Activated naive CD4-positive, alpha-beta T cell treated with anti-CD3 and anti-CD28 coated beads, Interleukin-2, amount 50 U/mL, for 72 hours (primary cell): ENCODE results near the gene ST6GALNAC2. TPM values are rescaled to one million over a fixed set of nuclear protein-coding genes. Genes with fewer than 3 reads are reported as not detected.
"Not testable (repeated sequence)": the region's sequence is repeated elsewhere in the genome, so short reads cannot be mapped to it uniquely, and the experiment has no call there.

Source experiments
- ATAC-seq, 2 donors: fragments of 150-1000 bp; cut with Tn5 transposase; 2 replicates each; pipeline ENCODE4 v1.10.0; 2021; ENCODE audit warnings: mild to moderate bottlenecking in 2 of 2, moderate library complexity in 2 of 2
- DNase-seq, 2 donors: peaks; one replicate each; pipeline ENCODE4 v3.0.0; 2021 to 2022; ENCODE audit warnings: low spot score in 2 of 2
- H3K27ac Mint-ChIP-seq, 2 donors: one replicate each; pipeline ENCODE4 v1.8.0; 2022; ENCODE audit warnings: mild to moderate bottlenecking in 2 of 2, mixed read lengths in 2 of 2
- H3K36me3 Mint-ChIP-seq, 2 donors: one replicate each; pipeline ENCODE4 v1.8.0; 2022; ENCODE audit warnings: mixed read lengths in 2 of 2
- H3K9me3 Mint-ChIP-seq, 2 donors: one replicate each; pipeline ENCODE4 v1.8.0; 2022; ENCODE audit warnings: mixed read lengths in 2 of 2
- total RNA-seq, 2 donors: library from RNA; stranded (reverse); gene quantifications; one replicate each; pipeline ENCODE4 v1.2.3, GENCODE V29; 2022

The ST6GALNAC2 gene
- not detected for total RNA-seq

GRCh38 chr17:76585649-76586593 is at the start of gene ST6GALNAC2:
TSS of gene ST6GALNAC2 (minus strand) at chr17:76585860. CDS start at chr17:76585808, 52 bp downstream.
- no peak within 1 kb of the TSS for H3K27ac Mint-ChIP-seq
- peaks cover 0 to 20% of the 10 kb centered on the region in 2 donors for H3K36me3 Mint-ChIP-seq
- peak; percentile 72 to 86 for ATAC-seq
- peak in 1 of 2 donors; percentile 49 for DNase-seq
- H3K9me3 Mint-ChIP-seq, result no peaks in the 10 kb centered on the region

- H3K9me3 Mint-ChIP-seq, result no peaks in the 10 kb centered on the region
- H3K36me3 Mint-ChIP-seq, result no peaks in the 10 kb centered on the region
- no peak for ATAC-seq
- DNase-seq, result no peak
- no peak overlapping the region for H3K27ac Mint-ChIP-seq
Measured at GRCh38 chr17:76635039-76635438, 49.4 kb upstream of the ST6GALNAC2 start.

DNA sequence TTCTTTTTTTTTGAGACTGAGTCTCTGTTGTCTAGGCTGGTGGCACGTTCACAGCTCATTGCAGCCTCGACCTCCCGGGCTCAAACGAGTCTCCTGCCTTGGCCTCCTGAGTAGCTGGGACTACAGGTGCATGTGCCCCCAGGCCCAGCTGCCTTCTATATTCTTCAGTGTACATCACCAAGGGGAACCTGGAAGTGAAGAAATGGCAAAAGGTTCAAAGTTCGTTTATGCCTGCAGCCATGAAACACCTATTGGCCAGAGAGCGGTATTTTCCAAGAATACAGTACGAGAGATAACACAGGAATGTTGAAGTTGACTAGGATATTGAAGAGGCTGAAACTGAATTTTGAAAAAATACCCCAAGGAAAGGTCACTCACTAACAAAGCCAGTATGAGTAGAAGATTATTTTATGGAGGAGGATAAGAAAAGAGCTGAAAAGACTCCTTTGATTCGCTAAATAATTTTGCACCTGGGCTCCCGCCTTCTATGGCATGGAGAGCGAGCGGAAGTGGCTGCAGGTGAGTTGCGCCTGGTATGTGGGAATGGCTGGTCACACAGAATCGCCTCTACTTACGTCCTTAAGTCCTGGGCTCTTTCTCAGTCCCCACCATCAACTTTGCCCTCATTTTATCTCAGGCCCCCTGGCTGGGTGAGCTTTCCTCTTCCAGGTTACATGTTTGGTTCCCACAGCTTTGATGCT is 48.1 kb upstream of the ST6GALNAC2 start:
- DNase-seq, result no peak
- H3K36me3 Mint-ChIP-seq, result no peaks in the 10 kb centered on the region
- ATAC-seq, result no peak
- no peaks in the 10 kb centered on the region for H3K9me3 Mint-ChIP-seq
- H3K27ac Mint-ChIP-seq, result no peak overlapping the region

DNA sequence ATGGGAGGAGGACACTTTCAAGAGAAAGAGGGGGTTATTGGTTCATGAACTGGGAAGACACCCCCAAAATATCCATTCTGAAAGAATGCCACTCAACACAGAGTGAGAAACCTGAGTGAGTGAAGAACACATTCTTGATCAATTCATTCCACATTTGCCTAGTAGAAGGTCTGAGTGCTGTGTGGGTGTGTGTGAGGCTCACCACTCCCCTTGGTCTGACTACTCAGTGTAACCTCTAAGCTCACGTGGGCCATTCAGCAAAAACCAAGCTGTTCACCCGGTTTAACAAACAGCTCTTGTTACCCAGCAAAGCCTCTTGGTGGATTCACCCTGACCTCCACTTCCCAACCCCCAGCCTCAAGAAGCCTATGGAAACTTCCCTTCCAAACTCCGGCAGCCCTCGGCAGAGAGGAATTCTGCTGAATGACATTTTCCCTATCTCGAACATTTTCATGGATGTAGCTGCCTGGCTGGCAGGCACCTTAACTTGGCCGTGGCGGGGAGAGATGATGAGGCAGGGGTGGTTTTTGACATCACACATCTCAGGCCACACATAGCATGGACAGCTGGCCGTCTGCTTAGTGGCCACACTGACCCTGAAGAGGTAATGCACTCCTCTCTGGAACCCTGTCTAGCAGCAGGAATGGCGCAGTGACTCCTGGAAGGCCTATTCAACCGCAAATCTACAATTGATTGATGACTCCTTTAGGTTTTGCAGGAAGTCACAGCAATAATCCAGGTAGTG is 46.3 kb upstream of the ST6GALNAC2 start:
- DNase-seq (no peak), ATAC-seq (peak in 1 of 2 donors; percentile 86)
- Mint-ChIP-seq H3K9me3 (no peaks in the 10 kb centered on the region), H3K36me3 (no peaks in the 10 kb centered on the region), H3K27ac (no peak overlapping the region)

- DNase-seq (no peak), ATAC-seq (no peak)
- Mint-ChIP-seq H3K9me3 (no peaks in the 10 kb centered on the region), H3K36me3 (no peaks in the 10 kb centered on the region), H3K27ac (no peak overlapping the region)
Measured at GRCh38 chr17:76630151-76630550, 44.5 kb upstream of the ST6GALNAC2 start.

GRCh38 chr17:76627510-76627909 is 41.9 kb upstream of the ST6GALNAC2 start:
- DNase-seq (no peak), ATAC-seq (no peak)
- no peak overlapping the region for H3K27ac Mint-ChIP-seq
- H3K9me3 Mint-ChIP-seq, result no peaks in the 10 kb centered on the region
- no peaks in the 10 kb centered on the region for H3K36me3 Mint-ChIP-seq

GRCh38 chr17:76626442-76626841 is 40.8 kb upstream of the ST6GALNAC2 start:
- H3K36me3 Mint-ChIP-seq, result no peaks in the 10 kb centered on the region
- H3K9me3 Mint-ChIP-seq, result no peaks in the 10 kb centered on the region
- ATAC-seq (no peak), DNase-seq (no peak)
- peak overlapping the region in 1 of 2 donors; percentile 3 for H3K27ac Mint-ChIP-seq

- no peak for ATAC-seq
- no peak overlapping the region for H3K27ac Mint-ChIP-seq
- no peak for DNase-seq
- H3K9me3 Mint-ChIP-seq, result no peaks in the 10 kb centered on the region
- H3K36me3 Mint-ChIP-seq, result no peaks in the 10 kb centered on the region
Measured at GRCh38 chr17:76625496-76625895, 39.8 kb upstream of the ST6GALNAC2 start.

- DNase-seq (peak; percentile 61 to 80), ATAC-seq (peak; percentile 89 to 93)
- Mint-ChIP-seq H3K36me3 (no peaks in the 10 kb centered on the region), H3K27ac (no peak overlapping the region), H3K9me3 (no peaks in the 10 kb centered on the region)
Measured at GRCh38 chr17:76623271-76624146, 37.8 kb upstream of the ST6GALNAC2 start.

DNA sequence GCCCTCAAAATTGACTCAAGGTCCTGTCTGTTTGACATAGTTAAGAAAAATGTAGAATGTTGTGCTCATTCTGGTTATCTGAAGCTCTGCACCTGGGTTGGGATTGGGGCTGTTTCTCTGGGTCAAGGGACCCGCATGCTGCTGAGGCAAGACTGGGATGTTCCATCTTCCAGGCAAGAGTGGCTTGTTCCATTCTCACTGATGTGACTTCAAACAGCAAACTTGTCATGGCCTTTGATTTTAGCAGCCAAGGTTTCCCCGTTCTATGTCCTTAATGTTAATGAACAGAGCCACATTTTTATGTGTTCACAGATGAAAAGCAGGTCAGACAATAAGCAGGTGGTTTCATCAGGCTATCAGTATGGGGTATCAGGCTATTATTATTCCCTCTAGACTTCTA is 32.2 kb upstream of the ST6GALNAC2 start:
- no peak for ATAC-seq
- Mint-ChIP-seq H3K27ac (no peak overlapping the region), H3K36me3 (no peaks in the 10 kb centered on the region), H3K9me3 (no peaks in the 10 kb centered on the region)
- no peak for DNase-seq

DNA sequence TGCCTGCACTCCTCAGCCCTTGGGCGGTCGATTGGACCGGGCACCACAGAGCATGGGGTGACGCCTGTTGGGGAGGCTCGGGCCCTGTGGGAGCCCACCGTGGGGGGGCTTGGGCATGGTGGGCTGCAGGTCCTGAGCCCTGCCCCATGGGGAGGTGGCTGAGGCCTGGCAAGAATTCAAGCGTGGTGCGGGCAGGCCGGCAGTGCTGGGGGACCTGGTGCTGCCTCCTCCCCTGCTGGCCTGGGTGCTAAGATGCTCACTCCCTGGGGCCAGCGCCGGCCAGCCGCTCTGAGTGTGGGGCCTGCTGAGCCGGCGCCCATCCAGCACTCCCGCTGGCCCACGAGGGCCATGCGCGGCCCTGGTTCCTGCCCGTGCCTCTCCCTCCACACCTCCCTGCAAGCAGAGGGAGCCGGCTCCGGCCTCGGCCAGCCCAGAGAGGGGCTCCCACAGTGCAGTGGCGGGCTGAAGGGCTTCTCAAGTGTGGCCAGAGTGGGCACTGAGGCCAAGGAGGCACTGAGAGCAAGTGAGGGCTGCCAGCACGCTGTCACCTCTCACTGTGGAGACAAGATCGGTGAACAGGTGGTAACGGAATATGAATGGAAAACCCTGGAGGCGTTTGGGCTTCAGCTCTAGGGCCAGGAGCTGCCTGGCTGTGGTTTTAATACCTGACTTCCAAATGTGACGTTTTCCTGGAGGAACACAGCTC is 29.4 kb upstream of the ST6GALNAC2 start:
- ATAC-seq (no peak), DNase-seq (no peak)
- Mint-ChIP-seq H3K9me3 (no peaks in the 10 kb centered on the region), H3K36me3 (no peaks in the 10 kb centered on the region), H3K27ac (no peak overlapping the region)

GRCh38 chr17:76614064-76614759 is 28.6 kb upstream of the ST6GALNAC2 start:
- H3K9me3 Mint-ChIP-seq, H3K36me3 Mint-ChIP-seq, DNase-seq: not testable (repeated sequence)
- H3K27ac Mint-ChIP-seq, result peak overlapping the region in 1 of 2 donors; percentile 35
- peak in 1 of 2 donors; percentile 13 for ATAC-seq

- DNase-seq (no peak), ATAC-seq (no peak)
- Mint-ChIP-seq H3K9me3 (no peaks in the 10 kb centered on the region), H3K36me3 (no peaks in the 10 kb centered on the region), H3K27ac (peak overlapping the region in 1 of 2 donors; percentile 35)
Measured at GRCh38 chr17:76612977-76613851, 27.6 kb upstream of the ST6GALNAC2 start.

DNA sequence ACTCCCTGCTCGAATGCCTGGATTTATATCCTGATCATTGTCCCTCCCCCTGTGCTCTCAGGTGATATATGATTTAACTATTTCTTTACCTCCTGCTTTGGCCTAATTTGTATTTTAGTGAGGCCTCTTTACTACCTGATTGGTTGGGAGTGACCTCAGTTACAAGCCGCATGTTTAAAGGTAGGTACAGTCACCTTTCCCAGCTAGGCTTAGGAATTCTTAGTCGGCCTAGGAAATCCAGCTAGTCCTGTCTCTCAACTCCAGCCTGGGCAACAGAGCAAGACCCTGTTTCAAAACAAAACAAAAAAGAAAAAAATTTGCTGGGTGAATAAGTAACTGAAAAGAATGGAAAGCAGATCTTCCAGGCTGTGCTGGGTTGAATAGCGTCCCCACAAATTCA is 26.8 kb upstream of the ST6GALNAC2 start:
- no peaks in the 10 kb centered on the region for H3K36me3 Mint-ChIP-seq
- DNase-seq (no peak), ATAC-seq (no peak)
- H3K9me3 Mint-ChIP-seq, result no peaks in the 10 kb centered on the region
- no peak overlapping the region for H3K27ac Mint-ChIP-seq
